Neuronal stem cell (in vitro differentiated cells): Measurements from ENCODE around the gene TMEM19.

Source experiments
- DNase-seq: peaks from one replicate; pipeline ENCODE4 v3.0.0-alpha.2; 2013; ENCODE audit warnings: low spot score
- H2AFZ ChIP-seq: one replicate; pipeline ENCODE4 v1.6.1; 2013; ENCODE audit warnings: mild to moderate bottlenecking, low read length, inconsistent platforms
- H2AK5ac ChIP-seq: 2 replicates; pipeline ENCODE4 v1.6.1; 2013; ENCODE audit warnings: low read depth, mild to moderate bottlenecking, inconsistent platforms, low read length, moderate library complexity, mixed read lengths
- H2BK120ac ChIP-seq: 2 replicates; pipeline ENCODE4 v1.6.1; 2013; ENCODE audit warnings: low read depth, mild to moderate bottlenecking, inconsistent platforms, low read length, moderate library complexity, mixed read lengths
- H2BK12ac ChIP-seq: one replicate; pipeline ENCODE4 v1.6.1; 2013; ENCODE audit warnings: low read length, inconsistent platforms
- H2BK15ac ChIP-seq: 2 replicates; pipeline ENCODE4 v1.6.1; 2013; ENCODE audit warnings: mild to moderate bottlenecking, low read length, inconsistent platforms, mixed read lengths
- H2BK5ac ChIP-seq: one replicate; pipeline ENCODE4 v1.6.1; 2013; ENCODE audit warnings: inconsistent platforms, mild to moderate bottlenecking, low read length, moderate library complexity
- H3K14ac ChIP-seq: one replicate; pipeline ENCODE4 v1.6.1; 2013; ENCODE audit warnings: low read length, inconsistent platforms
- H3K18ac ChIP-seq: 2 replicates; pipeline ENCODE4 v1.6.1; 2013; ENCODE audit warnings: low read length, inconsistent platforms
- H3K23ac ChIP-seq: 2 replicates; pipeline ENCODE4 v1.6.1; 2013; ENCODE audit warnings: low read depth, mild to moderate bottlenecking, mixed read lengths, low read length, inconsistent platforms; ENCODE audit not compliant: poor library complexity
- H3K27ac ChIP-seq: replicated peaks from 3 replicates; pipeline ENCODE4 v1.5.1; 2013; ENCODE audit warnings: low read length, inconsistent platforms
- H3K27me3 ChIP-seq, 3 experiments: 2 replicates each; pipeline ENCODE4 v1.6.1; 2013; ENCODE audit warnings: low read length in 3 of 3, mild to moderate bottlenecking in 2 of 3, inconsistent platforms in 1 of 3, low read depth in 1 of 3, mixed read lengths in 1 of 3, moderate library complexity in 1 of 3; ENCODE audit not compliant: control insufficient read depth in 3 of 3, insufficient read depth in 3 of 3
- H3K36me3 ChIP-seq, 2 donors: replicated peaks in 1 of 2; 2 replicates each; pipeline ENCODE4 v1.6.1; 2013; ENCODE audit warnings: low read length in 2 of 2; ENCODE audit not compliant: control insufficient read depth in 2 of 2, insufficient read depth in 2 of 2
- H3K4ac ChIP-seq: 2 replicates; pipeline ENCODE4 v1.6.1; 2013; ENCODE audit warnings: inconsistent platforms, mild to moderate bottlenecking, low read length, moderate library complexity
- H3K4me1 ChIP-seq, 2 donors: 1 replicate in 1 of 2; 2 replicates in 1 of 2; pipeline ENCODE4 v1.6.1; 2013; ENCODE audit warnings: low read length in 2 of 2, low read depth in 1 of 2; ENCODE audit not compliant: control insufficient read depth in 2 of 2, insufficient read depth in 1 of 2
- H3K4me2 ChIP-seq: one replicate; pipeline ENCODE4 v1.6.1; 2013; ENCODE audit warnings: mild to moderate bottlenecking, low read length, inconsistent platforms; ENCODE audit not compliant: insufficient read depth, poor library complexity, severe bottlenecking
- H3K4me3 ChIP-seq, 2 donors: 2 replicates each; pipeline ENCODE4 v1.5.1; 2013; ENCODE audit warnings: low read length in 2 of 2, mild to moderate bottlenecking in 2 of 2, inconsistent platforms in 1 of 2, moderate library complexity in 1 of 2
- H3K79me1 ChIP-seq: one replicate; pipeline ENCODE4 v1.6.1; 2013; ENCODE audit warnings: low read depth, mild to moderate bottlenecking, inconsistent platforms, low read length, moderate library complexity
- H3K9ac ChIP-seq: one replicate; pipeline ENCODE4 v1.6.1; 2013; ENCODE audit warnings: mild to moderate bottlenecking, low read depth, low read length, inconsistent platforms; ENCODE audit not compliant: poor library complexity
- H3K9me3 ChIP-seq, 2 donors: replicated peaks in 1 of 2; 2 replicates each; pipeline versions ENCODE3 to v1.6.1; 2013; ENCODE audit warnings: low read length in 2 of 2, mild to moderate bottlenecking in 2 of 2, inconsistent platforms in 1 of 2, low read depth in 1 of 2, mixed read lengths in 1 of 2, moderate library complexity in 1 of 2; ENCODE audit not compliant: control insufficient read depth in 2 of 2, insufficient read depth in 1 of 2
- H4K8ac ChIP-seq: one replicate; pipeline ENCODE4 v1.6.1; 2013; ENCODE audit warnings: low read depth, mild to moderate bottlenecking, inconsistent platforms, low read length, moderate library complexity
- H4K91ac ChIP-seq: one replicate; pipeline ENCODE4 v1.6.1; 2013; ENCODE audit warnings: low read length, low read depth, mild to moderate bottlenecking, inconsistent platforms; ENCODE audit not compliant: poor library complexity
- WGBS, 2 donors: extraction: QIAGEN DNeasy Blood & Tissue Kit; methylation state at CpG; one replicate each; pipeline ENCODE4 v1.1.7; 2013; ENCODE audit warnings: missing lambda C conversion rate in 2 of 2, mixed read lengths in 1 of 2; ENCODE audit not compliant: insufficient read length in 2 of 2, insufficient replicate concordance in 1 of 2; ENCODE audit errors: extremely low coverage in 2 of 2; 5-methylcytosine and 5-hydroxymethylcytosine counted together

TMEM19 gene

DNA sequence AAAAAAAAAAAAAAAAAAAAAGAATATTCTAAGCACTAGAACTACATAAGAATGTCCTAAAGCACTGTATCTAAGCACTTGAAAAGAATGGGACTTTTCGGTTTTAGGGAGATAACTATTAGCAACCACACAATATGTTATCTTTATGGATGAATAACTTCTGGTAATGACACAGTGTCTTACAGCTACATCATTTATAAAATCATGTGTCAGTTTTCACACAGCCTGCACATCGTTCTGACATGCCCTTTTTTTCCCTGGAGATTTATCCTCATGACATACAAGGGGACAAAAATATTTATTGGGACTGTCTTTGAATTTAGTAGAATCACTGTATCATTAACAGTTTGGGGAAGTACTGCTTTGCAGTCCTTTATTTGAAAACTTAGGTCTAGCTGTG is 17.3 kb downstream of the TMEM19 start:
- H3K14ac ChIP-seq, result no peak overlapping the region
- no peak overlapping the region for H4K8ac ChIP-seq
- no peak overlapping the region for H3K4ac ChIP-seq
- no peaks in the 10 kb centered on the region for H3K4me1 ChIP-seq
- WGBS, 2 donors, result no CpG with 5 or more reads among the region's 2 CpGs
- H3K79me1 ChIP-seq, result no peaks in the 10 kb centered on the region
- H2BK12ac ChIP-seq, result no peak overlapping the region
- no peak overlapping the region for H3K9ac ChIP-seq
- H2BK15ac ChIP-seq, result no peak overlapping the region
- no peak overlapping the region for H3K4me3 ChIP-seq
- no peak for DNase-seq
- no peak overlapping the region for H2AK5ac ChIP-seq
- H2BK5ac ChIP-seq, result no peak overlapping the region
- H4K91ac ChIP-seq, result no peak overlapping the region
- H2AFZ ChIP-seq, result no peak overlapping the region
- no peak overlapping the region for H3K18ac ChIP-seq
- H3K23ac ChIP-seq, result no peak overlapping the region
- peaks cover 0 to 41% of the 10 kb centered on the region in 2 donors for H3K36me3 ChIP-seq
- H2BK120ac ChIP-seq, result no peak overlapping the region
- no peaks in the 10 kb centered on the region for H3K9me3 ChIP-seq
- H3K4me2 ChIP-seq, result no peak overlapping the region
- H3K27ac ChIP-seq, result no peak overlapping the region
- no peaks in the 10 kb centered on the region for H3K27me3 ChIP-seq

DNA sequence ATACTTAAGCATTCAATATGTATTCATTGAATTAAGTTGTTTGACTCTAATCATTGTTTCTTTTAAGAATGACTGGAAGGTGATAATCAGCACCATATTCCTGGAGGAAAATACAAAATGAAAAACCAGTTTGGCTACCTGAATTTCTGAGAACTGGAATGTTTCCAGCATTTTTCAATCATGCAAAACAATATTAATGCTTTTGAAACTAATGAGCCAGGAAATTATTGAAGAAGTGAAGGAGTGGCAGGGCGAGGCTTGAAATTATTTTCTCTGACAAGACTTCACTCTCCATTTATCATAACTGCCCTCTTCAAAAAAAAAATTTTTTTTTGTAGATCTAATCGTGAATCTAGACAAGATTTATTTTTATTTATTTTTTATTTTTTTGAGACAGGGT is 19.0 kb downstream of the TMEM19 start:
- no peak for DNase-seq
- Histone ChIP-seq H3K27ac (no peak overlapping the region), H3K4me2 (no peak overlapping the region), H2BK15ac (no peak overlapping the region), H3K36me3 (peaks cover 0 to 25% of the 10 kb centered on the region in 2 donors), H3K14ac (no peak overlapping the region), H3K4me1 (no peaks in the 10 kb centered on the region), H3K79me1 (no peaks in the 10 kb centered on the region), H3K27me3 (no peaks in the 10 kb centered on the region), H2BK5ac (no peak overlapping the region), H2AFZ (no peak overlapping the region), H3K23ac (no peak overlapping the region), H3K4ac (no peak overlapping the region), H2BK120ac (no peak overlapping the region), H3K4me3 (no peak overlapping the region), H3K18ac (no peak overlapping the region), H3K9ac (no peak overlapping the region), H4K91ac (no peak overlapping the region), H4K8ac (no peak overlapping the region), H3K9me3 (no peaks in the 10 kb centered on the region), H2AK5ac (no peak overlapping the region), H2BK12ac (no peak overlapping the region)
- no CpG with 5 or more reads among the region's 2 CpGs for WGBS, 2 donors

- Histone ChIP-seq H3K9ac (no peak overlapping the region), H2BK15ac (no peak overlapping the region), H2BK5ac (no peak overlapping the region), H3K27me3 (no peaks in the 10 kb centered on the region), H3K9me3 (no peaks in the 10 kb centered on the region), H3K36me3 (no peaks in the 10 kb centered on the region), H3K4me3 (no peak overlapping the region), H3K4me2 (no peak overlapping the region), H3K79me1 (no peaks in the 10 kb centered on the region), H3K23ac (no peak overlapping the region), H2AK5ac (no peak overlapping the region), H2BK12ac (no peak overlapping the region), H3K18ac (no peak overlapping the region), H2AFZ (no peak overlapping the region), H2BK120ac (no peak overlapping the region), H3K4ac (no peak overlapping the region), H4K91ac (no peak overlapping the region), H3K4me1 (no peaks in the 10 kb centered on the region), H3K27ac (no peak overlapping the region), H3K14ac (no peak overlapping the region), H4K8ac (no peak overlapping the region)
- no CpG with 5 or more reads among the region's 1 CpG for WGBS, 2 donors
- no peak for DNase-seq
Measured at GRCh38 chr12:71708658-71709057, 22.8 kb downstream of the TMEM19 start.

GRCh38 chr12:71710276-71711125 is 24.6 kb downstream of the TMEM19 start:
- Histone ChIP-seq H2AK5ac (no peak overlapping the region), H2BK5ac (no peak overlapping the region), H2BK120ac (no peak overlapping the region), H3K23ac (no peak overlapping the region), H3K4ac (no peak overlapping the region), H3K79me1 (no peaks in the 10 kb centered on the region), H3K4me2 (no peak overlapping the region), H2BK12ac (no peak overlapping the region), H3K27ac (no peak overlapping the region), H3K9ac (no peak overlapping the region), H3K36me3 (no peaks in the 10 kb centered on the region), H3K4me1 (no peaks in the 10 kb centered on the region), H3K9me3 (no peaks in the 10 kb centered on the region), H4K8ac (no peak overlapping the region), H3K18ac (no peak overlapping the region), H3K4me3 (no peak overlapping the region), H2BK15ac (no peak overlapping the region), H3K27me3 (no peaks in the 10 kb centered on the region), H4K91ac (no peak overlapping the region), H2AFZ (no peak overlapping the region), H3K14ac (no peak overlapping the region)
- WGBS, 2 donors, result no CpG with 5 or more reads among the region's 7 CpGs
- no peak for DNase-seq
